BLaER1 (cell line): Measurements from ENCODE around the gene KAZN.

Experiments used
- H3K27ac ChIP-seq: shearing (Covaris generic); formaldehyde crosslinking; 2 replicates; pipeline ENCODE4 v1.8.1; 2022
- H3K27me3 ChIP-seq: shearing (Covaris generic); formaldehyde crosslinking; 2 replicates; pipeline ENCODE4 v1.8.1; 2022
- H3K36me3 ChIP-seq: shearing (Covaris generic); formaldehyde crosslinking; 2 replicates; pipeline ENCODE4 v1.8.1; 2022
- H3K4me1 ChIP-seq: shearing (Covaris generic); formaldehyde crosslinking; 2 replicates; pipeline ENCODE4 v1.8.1; 2022
- H3K4me2 ChIP-seq: shearing (Covaris generic); formaldehyde crosslinking; 2 replicates; pipeline ENCODE4 v1.8.1; 2022
- H3K4me3 ChIP-seq: shearing (Covaris generic); formaldehyde crosslinking; 2 replicates; pipeline ENCODE4 v1.8.1; 2022
- H3K9ac ChIP-seq: shearing (Covaris generic); formaldehyde crosslinking; 2 replicates; pipeline ENCODE4 v1.8.1; 2022
- H3K9me3 ChIP-seq: shearing (Covaris generic); formaldehyde crosslinking; 2 replicates; pipeline ENCODE4 v1.8.1; 2022
- H4K20me1 ChIP-seq: shearing (Covaris generic); formaldehyde crosslinking; 2 replicates; pipeline ENCODE4 v1.8.1; 2022
- Cebpa-rat ChIP-seq: shearing (Covaris generic); IDR thresholded peaks from 2 replicates; pipeline ENCODE4 v1.8.1; 2022

Gene KAZN

GRCh38 chr1:15073799-15074308, 475.4 kb downstream of the KAZN start:
- Histone ChIP-seq H3K9me3 (no peaks in the 10 kb centered on the region), H3K9ac (no peak overlapping the region), H3K36me3 (no peaks in the 10 kb centered on the region), H4K20me1 (no peaks in the 10 kb centered on the region), H3K4me2 (no peak overlapping the region), H3K4me3 (no peak overlapping the region), H3K27ac (no peak overlapping the region), H3K27me3 (no peaks in the 10 kb centered on the region), H3K4me1 (no peaks in the 10 kb centered on the region)
- TF ChIP-seq Cebpa-rat, result no peak

- H3K4me1 ChIP-seq, result no peaks in the 10 kb centered on the region
- no peak overlapping the region for H3K9ac ChIP-seq
- no peaks in the 10 kb centered on the region for H3K9me3 ChIP-seq
- TF ChIP-seq Cebpa-rat, result no peak
- no peaks in the 10 kb centered on the region for H4K20me1 ChIP-seq
- H3K27me3 ChIP-seq, result no peaks in the 10 kb centered on the region
- H3K4me2 ChIP-seq, result no peak overlapping the region
- no peaks in the 10 kb centered on the region for H3K36me3 ChIP-seq
- H3K4me3 ChIP-seq, result no peak overlapping the region
- H3K27ac ChIP-seq, result no peak overlapping the region
Observed at GRCh38 chr1:15075175-15075574, 476.7 kb downstream of the KAZN start.

DNA sequence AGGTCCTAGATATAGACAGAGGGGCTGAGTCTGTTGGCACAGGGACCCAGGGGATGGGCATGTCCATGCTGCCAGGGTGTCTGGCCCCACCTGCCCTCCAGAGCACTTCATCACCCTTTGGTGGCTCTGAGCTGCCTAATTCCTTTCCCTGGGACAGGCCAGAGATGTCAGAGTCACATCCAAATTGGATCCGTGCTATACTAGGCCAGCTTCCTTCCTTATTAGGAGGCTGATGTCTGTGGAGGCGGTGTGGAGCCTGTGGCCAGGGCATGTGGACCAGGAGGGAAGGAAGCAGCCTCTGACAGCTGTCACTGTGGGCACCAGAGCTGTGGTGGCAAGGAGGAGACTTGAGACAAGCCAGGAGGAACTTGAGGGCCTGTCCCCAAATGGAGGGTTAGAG, 477.3 kb downstream of the KAZN start:
- TF ChIP-seq Cebpa-rat, result no peak
- H3K9ac ChIP-seq, result no peak overlapping the region
- no peak overlapping the region for H3K4me3 ChIP-seq
- no peaks in the 10 kb centered on the region for H3K36me3 ChIP-seq
- H3K27ac ChIP-seq, result no peak overlapping the region
- H3K4me1 ChIP-seq, result no peaks in the 10 kb centered on the region
- H3K27me3 ChIP-seq, result no peaks in the 10 kb centered on the region
- H4K20me1 ChIP-seq, result no peaks in the 10 kb centered on the region
- H3K4me2 ChIP-seq, result peak overlapping the region; percentile 14; the same call in 1 of the 2 replicates
- no peaks in the 10 kb centered on the region for H3K9me3 ChIP-seq

DNA sequence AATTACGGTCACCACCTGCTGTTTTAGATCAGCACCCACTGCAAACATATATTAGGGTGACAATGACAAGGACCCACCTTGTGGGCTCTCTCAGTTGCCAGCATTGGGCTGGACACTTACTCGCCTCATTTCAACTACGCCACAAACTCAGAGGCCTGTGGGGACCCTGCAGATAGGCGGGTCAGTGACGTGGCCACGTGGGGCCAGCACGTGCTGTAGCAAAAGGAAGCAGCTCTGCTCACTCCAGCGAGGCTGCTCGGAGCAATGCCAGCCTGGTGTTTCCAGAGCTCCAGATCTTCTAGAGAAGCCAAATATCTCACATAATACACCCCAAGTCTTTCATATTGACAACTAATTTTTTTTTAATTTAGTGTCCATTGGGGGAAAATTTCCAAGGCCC, 478.3 kb downstream of the KAZN start:
- no peak for TF ChIP-seq Cebpa-rat
- no peaks in the 10 kb centered on the region for H3K9me3 ChIP-seq
- no peak overlapping the region for H3K9ac ChIP-seq
- H4K20me1 ChIP-seq, result no peaks in the 10 kb centered on the region
- no peaks in the 10 kb centered on the region for H3K36me3 ChIP-seq
- H3K4me2 ChIP-seq, result no peak overlapping the region
- H3K4me3 ChIP-seq, result no peak overlapping the region
- no peaks in the 10 kb centered on the region for H3K4me1 ChIP-seq
- H3K27ac ChIP-seq, result no peak overlapping the region
- no peaks in the 10 kb centered on the region for H3K27me3 ChIP-seq

DNA sequence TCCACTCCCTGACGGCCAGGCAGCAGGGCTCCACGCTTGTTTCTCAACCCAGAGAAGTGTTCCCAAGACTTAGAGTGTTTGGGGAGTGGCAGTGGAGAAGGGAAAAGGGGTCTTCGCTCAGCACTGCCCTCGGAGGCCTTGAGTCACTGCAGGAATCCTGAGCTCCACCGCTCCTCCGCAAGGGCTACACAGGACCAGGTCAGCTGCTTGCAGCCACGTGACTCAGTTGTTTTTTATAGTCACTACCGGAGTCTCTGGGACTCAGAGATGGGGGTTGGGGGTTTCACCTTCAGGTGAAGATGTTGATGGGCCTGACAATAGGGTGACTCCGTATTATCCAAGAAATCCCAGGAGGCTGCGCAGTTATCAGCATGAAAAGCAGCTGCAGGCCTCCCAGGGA, 478.9 kb downstream of the KAZN start:
- H4K20me1 ChIP-seq, result no peaks in the 10 kb centered on the region
- H3K9me3 ChIP-seq, result no peaks in the 10 kb centered on the region
- no peak for TF ChIP-seq Cebpa-rat
- no peak overlapping the region for H3K27ac ChIP-seq
- H3K9ac ChIP-seq, result no peak overlapping the region
- no peak overlapping the region for H3K4me2 ChIP-seq
- no peaks in the 10 kb centered on the region for H3K36me3 ChIP-seq
- H3K4me1 ChIP-seq, result no peaks in the 10 kb centered on the region
- H3K4me3 ChIP-seq, result no peak overlapping the region
- no peaks in the 10 kb centered on the region for H3K27me3 ChIP-seq

DNA sequence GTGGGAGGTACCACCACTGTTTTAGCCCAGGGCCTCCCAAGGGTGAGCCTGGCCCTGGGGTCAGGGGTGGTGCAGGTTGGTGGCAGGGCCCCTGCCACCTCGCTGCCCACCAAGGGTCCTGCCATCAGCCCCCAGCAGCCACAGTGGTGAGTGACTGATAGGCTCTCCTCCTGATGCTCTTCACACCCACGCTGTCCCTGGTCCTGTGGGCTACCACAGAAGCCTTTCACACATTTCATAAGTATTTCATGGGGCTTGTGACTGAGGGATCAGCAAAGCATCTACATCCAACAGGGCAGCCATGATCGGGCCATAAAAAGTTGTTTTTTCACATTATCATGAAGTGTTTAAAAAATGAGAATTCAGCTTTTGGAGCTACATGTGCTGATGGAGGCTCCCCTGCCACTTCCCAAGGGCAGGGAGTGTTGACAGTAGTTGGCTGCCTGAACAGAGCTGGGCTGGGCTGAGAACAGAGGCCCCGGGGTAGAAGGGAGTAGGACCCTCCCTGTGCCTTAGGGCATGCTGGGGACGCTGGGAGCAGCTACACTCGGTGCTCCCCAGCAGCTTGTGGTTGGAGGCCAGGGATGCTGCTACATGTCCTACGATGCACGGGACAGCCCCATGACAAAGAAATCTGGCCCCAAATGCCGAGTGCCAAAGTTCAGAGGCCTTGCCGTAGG, 482.0 kb downstream of the KAZN start:
- H3K9me3 ChIP-seq, result no peaks in the 10 kb centered on the region
- no peaks in the 10 kb centered on the region for H4K20me1 ChIP-seq
- no peak overlapping the region for H3K27ac ChIP-seq
- no peaks in the 10 kb centered on the region for H3K27me3 ChIP-seq
- no peaks in the 10 kb centered on the region for H3K36me3 ChIP-seq
- no peak overlapping the region for H3K4me3 ChIP-seq
- TF ChIP-seq Cebpa-rat, result no peak
- H3K9ac ChIP-seq, result no peak overlapping the region
- H3K4me2 ChIP-seq, result no peak overlapping the region
- no peaks in the 10 kb centered on the region for H3K4me1 ChIP-seq

DNA sequence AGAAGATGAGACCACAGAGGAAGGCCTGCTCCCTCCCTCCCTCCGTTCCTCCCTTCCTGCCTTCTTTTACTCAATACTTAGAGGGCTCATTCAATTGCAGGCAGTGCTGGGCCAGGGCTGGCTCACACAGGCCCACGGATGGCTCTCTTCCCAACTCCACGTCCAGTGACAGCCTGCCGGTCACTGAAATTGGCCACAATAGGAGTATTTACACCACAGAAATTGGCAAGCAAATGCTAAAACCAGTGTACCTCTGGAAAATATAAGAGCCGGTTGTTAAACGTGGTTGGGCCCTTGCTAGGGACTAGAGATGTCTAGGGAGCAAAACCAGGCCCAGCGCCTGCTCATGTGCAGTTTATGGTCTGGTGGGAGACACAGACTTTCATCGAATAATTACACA, 482.6 kb downstream of the KAZN start:
- Histone ChIP-seq H3K9ac (no peak overlapping the region), H3K4me2 (no peak overlapping the region), H3K27ac (no peak overlapping the region), H3K27me3 (no peaks in the 10 kb centered on the region), H4K20me1 (no peaks in the 10 kb centered on the region), H3K4me3 (no peak overlapping the region), H3K4me1 (no peaks in the 10 kb centered on the region), H3K36me3 (no peaks in the 10 kb centered on the region), H3K9me3 (no peaks in the 10 kb centered on the region)
- no peak for TF ChIP-seq Cebpa-rat

- H3K4me3 ChIP-seq, result no peak overlapping the region
- H4K20me1 ChIP-seq, result no peaks in the 10 kb centered on the region
- H3K27me3 ChIP-seq, result no peaks in the 10 kb centered on the region
- H3K4me2 ChIP-seq, result no peak overlapping the region
- no peak overlapping the region for H3K27ac ChIP-seq
- H3K9ac ChIP-seq, result no peak overlapping the region
- H3K9me3 ChIP-seq, result no peaks in the 10 kb centered on the region
- no peaks in the 10 kb centered on the region for H3K36me3 ChIP-seq
- no peaks in the 10 kb centered on the region for H3K4me1 ChIP-seq
- TF ChIP-seq Cebpa-rat, result no peak
Observed at GRCh38 chr1:15083578-15083977, 485.1 kb downstream of the KAZN start.

DNA sequence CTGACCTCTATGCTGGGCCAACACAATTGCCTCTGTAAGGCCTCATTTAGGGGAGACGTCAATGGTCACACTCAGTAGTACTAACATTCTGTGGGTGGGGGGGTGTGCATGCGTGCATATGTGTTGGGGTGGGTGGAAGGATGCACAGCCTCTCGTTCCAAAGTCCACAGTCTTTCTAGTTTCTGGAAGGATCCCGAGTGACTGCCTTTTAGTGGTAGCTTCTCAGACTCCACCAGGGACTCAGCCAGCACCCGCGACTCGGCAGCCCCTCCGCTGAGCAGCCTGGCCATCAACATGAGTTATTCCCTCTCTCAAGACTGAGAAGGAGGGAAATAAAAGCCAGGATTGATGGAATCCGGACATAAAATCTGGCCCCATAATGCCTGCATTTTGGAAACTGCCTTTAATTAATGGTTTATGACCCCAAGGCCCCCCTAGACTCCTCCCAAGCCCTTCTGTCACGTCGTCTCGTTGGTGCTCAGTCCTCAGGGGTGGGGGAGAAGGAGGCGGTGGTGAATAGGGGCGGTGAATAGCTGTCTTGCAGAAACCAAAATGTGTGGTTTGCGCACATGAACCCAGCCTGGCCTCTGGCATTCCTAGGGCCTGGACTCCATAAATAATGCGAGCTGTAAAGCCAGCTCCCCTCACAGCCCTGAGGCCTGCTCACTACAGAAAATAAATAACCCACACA, 489.9 kb downstream of the KAZN start:
- no peaks in the 10 kb centered on the region for H4K20me1 ChIP-seq
- no peak overlapping the region for H3K4me2 ChIP-seq
- no peak for TF ChIP-seq Cebpa-rat

DNA sequence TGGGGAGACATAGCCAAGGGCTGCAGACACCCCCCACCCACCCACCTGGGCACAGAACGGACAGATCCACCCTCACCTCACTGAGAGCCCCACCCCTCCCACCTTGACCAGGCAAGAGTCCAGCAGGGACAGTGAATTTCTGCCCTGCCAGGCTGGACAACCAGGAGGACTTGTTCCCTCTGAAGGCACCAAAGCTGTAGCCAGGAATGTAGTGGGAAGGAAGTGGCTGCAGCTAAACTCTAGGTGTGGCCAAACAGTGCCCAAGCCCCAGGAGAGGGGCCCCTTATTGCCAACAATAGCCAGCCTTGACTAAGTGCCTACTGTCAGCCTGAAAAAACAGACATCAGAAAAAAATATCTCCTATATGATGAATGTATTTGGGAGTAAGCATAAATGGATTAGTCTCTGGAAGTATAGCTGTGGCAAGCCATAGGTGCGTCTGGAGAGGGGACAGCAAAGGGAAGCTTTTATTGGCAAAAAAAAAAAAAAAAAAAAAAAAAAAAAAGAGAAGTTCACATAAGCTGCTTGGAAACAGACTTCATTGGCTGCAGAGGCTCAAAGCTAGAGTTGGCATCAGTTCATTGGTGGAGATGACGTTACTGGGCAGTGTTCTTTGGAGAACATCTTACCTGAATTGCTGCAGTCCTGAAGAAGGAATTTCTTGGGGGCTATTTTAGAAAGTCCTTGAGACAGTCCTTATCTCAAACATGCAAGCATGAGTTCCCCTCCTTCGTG, 490.9 kb downstream of the KAZN start:
- H3K9ac ChIP-seq, result no peak overlapping the region
- no peak for TF ChIP-seq Cebpa-rat
- no peaks in the 10 kb centered on the region for H4K20me1 ChIP-seq
- no peaks in the 10 kb centered on the region for H3K27me3 ChIP-seq
- H3K4me3 ChIP-seq, result no peak overlapping the region
- H3K4me2 ChIP-seq, result no peak overlapping the region
- H3K9me3 ChIP-seq, result no peaks in the 10 kb centered on the region
- no peaks in the 10 kb centered on the region for H3K36me3 ChIP-seq
- H3K27ac ChIP-seq, result no peak overlapping the region
- no peaks in the 10 kb centered on the region for H3K4me1 ChIP-seq

More for the DNA sequence above, 489.9 kb downstream of the KAZN start:
- Histone ChIP-seq H3K9me3 (no peaks in the 10 kb centered on the region), H3K27ac (no peak overlapping the region), H3K36me3 (no peaks in the 10 kb centered on the region), H3K4me3 (no peak overlapping the region), H3K27me3 (no peaks in the 10 kb centered on the region), H3K4me1 (no peaks in the 10 kb centered on the region), H3K9ac (no peak overlapping the region)
